ENCODE measurements around the gene UIMC1.

UIMC1 gene

DNA sequence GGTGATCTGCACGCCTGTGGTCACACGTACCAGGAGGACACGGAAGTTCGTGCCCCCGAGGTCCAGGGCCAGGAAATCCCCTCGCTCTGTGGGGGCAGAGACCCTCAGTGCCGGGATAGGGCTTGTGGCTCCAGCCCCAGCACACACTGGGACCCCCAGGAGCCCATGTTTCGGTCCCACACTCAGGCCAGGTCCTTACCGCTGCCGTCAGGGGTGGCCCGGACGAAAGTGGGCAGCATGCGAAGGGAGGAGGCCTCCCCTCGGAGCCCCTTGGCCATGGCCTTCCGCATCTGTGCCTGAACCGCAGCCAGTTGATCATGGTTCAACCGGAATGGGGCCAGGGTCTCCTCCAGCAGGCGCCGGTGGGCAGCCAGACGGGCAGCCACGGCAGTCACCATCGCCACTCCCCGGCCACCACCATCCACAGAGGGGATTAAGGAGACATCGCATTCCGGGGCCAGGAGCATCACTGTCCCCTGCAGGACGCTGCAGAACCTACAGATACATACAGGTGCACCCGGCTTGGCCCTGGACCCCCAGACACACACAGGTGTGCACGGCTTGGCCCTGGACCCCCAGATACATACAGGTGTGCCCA is 119.2 kb downstream of the UIMC1 start:
- Mint-ChIP-seq H3K36me3 (ENCODE audit: low read depth) (no peaks in the 10 kb centered on the region), H3K4me3 (no peak overlapping the region), H3K9me3 (no peaks in the 10 kb centered on the region), H3K27me3 (ENCODE audit: low read depth) (peaks cover 2% of the 10 kb centered on the region), H3K4me1 (ENCODE audit: low read depth) (no peaks in the 10 kb centered on the region), H3K27ac (no peak overlapping the region)
- no peak for DNase-seq (ENCODE audit: low spot score)

DNA sequence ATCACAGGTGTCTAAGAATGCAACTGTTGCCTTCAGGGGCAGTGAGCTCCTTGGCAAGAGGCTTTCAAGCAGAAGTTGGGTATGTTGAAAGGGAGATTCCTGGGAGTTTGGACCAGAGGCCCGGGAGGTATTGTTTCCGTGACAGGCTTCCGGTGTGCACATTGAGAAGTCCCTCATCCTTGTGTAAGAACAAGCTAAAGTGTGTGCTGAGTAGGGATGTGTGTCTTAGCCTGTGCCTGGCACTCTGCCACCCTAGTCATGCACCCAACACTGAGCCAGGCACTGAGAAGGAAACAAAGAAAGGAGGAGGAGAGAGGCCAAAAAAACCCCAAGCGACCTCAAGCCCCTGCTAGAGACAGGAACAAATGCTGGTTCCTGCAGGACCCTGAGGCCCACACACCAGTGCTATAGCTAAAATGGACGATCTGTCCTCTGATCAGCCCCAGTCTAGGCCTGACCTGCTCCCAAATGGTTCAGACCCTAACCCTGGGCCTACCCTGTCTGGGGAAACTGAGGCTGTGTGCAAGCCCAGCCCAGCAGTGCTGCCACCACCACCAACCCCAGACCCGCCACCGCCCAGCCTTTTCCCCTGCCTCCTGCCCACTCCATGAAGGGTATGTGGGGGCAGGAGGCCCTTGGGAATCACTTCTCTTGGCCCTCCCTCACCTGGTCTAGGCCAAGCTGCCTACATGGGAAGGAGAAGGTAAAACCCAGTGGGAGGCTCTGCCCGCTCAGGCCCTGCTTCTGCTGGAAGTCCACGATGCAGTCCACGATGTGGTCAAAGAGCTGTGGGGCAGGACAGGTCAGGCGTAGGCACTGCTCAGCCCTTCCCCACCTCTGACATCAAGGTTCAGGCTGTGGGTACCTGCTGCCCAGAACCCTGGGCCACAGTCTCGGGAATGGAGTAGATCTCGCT is 120.0 kb downstream of the UIMC1 start:
- Mint-ChIP-seq H3K36me3 (ENCODE audit: low read depth) (no peaks in the 10 kb centered on the region), H3K27ac (no peak overlapping the region), H3K4me3 (no peak overlapping the region), H3K9me3 (no peaks in the 10 kb centered on the region), H3K27me3 (ENCODE audit: low read depth) (peaks cover 2% of the 10 kb centered on the region), H3K4me1 (ENCODE audit: low read depth) (no peaks in the 10 kb centered on the region)
- no peak for DNase-seq (ENCODE audit: low spot score)

DNA sequence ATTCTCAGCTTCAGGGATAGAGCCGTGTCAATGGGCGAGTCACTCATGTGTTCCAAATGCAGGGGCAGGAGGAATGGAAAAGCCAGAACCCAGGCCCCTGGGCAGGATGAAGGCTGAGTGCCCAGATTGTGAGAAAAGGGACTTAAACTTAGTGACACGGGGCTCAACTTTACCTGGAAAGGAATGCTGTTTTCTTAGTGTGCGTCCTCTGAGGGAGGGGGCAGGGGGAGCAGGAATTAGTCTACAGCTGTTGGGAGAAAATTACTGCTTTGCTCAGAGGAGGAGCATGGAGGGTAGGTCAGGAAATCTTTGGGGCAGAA is 122.0 kb downstream of the UIMC1 start:
- Mint-ChIP-seq H3K4me1 (ENCODE audit: low read depth) (no peaks in the 10 kb centered on the region), H3K9me3 (no peaks in the 10 kb centered on the region), H3K4me3 (no peak overlapping the region), H3K36me3 (ENCODE audit: low read depth) (no peaks in the 10 kb centered on the region), H3K27me3 (ENCODE audit: low read depth) (no peaks in the 10 kb centered on the region), H3K27ac (no peak overlapping the region)
- DNase-seq (ENCODE audit: low spot score): no peak

DNA sequence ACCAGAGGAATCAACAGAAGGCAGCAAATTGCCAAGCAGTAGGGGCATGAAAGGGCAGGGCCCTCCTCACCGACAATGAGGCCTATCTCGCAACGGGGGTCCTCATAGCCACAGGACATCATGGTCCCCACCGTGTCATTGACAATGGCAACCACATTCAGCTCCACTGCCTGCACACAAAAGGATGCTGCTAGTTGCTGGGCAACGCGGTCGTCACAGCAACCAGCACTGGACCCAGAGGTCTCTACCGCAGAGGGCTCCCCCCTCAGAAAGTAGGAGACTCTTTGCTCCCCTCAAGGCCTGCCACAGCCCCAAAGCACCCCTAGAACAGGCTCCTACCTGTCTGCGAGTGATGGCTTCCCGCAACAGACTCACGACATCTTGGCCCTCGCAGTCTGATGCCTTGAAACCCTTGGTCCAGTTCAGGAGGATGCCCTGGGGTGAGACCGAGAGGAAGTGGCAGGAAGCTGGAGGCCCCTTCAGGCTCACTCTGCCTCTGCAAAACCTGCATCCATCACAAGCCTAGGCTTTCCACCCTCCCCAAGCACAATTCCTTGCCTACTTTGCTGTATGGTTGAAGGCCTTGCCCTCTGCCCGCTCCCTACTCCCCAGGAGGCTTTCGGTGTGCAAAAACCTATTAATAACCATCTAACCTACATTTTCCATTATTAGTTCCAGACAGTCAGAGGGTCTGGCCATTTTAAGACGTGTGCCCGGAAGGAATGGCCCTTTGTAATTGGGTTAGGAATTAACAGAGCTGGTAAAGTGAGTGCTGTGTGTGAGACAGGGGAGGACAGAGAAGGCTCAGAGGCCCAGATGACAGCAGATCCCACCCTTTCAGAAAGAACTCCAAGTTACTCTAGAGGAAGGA is 122.6 kb downstream of the UIMC1 start:
- Mint-ChIP-seq H3K4me3 (no peak overlapping the region), H3K9me3 (no peaks in the 10 kb centered on the region), H3K4me1 (ENCODE audit: low read depth) (no peaks in the 10 kb centered on the region), H3K27ac (no peak overlapping the region), H3K27me3 (ENCODE audit: low read depth) (no peaks in the 10 kb centered on the region), H3K36me3 (ENCODE audit: low read depth) (no peaks in the 10 kb centered on the region)
- no peak for DNase-seq (ENCODE audit: low spot score)

DNA sequence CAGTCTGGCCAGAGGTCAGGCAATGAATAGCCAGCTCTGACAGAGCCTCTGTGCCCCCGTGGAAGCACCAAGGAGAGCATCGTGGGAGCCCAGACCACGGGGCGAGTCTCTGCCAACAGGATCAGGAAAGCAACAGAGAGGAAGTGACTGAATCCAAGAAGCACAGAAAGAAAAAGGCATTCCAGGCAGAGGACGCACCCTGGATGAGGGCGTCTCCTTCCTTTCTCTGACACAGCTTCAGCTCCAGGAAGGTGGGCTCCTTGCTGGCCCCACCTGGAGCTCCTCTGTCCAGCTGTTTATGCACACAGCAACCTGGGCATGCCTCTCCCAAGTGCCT is 124.0 kb downstream of the UIMC1 start:
- Mint-ChIP-seq H3K27ac (no peak overlapping the region), H3K27me3 (ENCODE audit: low read depth) (no peaks in the 10 kb centered on the region), H3K36me3 (ENCODE audit: low read depth) (no peaks in the 10 kb centered on the region), H3K4me3 (no peak overlapping the region), H3K4me1 (ENCODE audit: low read depth) (no peaks in the 10 kb centered on the region), H3K9me3 (no peaks in the 10 kb centered on the region)
- no peak for DNase-seq (ENCODE audit: low spot score)

DNA sequence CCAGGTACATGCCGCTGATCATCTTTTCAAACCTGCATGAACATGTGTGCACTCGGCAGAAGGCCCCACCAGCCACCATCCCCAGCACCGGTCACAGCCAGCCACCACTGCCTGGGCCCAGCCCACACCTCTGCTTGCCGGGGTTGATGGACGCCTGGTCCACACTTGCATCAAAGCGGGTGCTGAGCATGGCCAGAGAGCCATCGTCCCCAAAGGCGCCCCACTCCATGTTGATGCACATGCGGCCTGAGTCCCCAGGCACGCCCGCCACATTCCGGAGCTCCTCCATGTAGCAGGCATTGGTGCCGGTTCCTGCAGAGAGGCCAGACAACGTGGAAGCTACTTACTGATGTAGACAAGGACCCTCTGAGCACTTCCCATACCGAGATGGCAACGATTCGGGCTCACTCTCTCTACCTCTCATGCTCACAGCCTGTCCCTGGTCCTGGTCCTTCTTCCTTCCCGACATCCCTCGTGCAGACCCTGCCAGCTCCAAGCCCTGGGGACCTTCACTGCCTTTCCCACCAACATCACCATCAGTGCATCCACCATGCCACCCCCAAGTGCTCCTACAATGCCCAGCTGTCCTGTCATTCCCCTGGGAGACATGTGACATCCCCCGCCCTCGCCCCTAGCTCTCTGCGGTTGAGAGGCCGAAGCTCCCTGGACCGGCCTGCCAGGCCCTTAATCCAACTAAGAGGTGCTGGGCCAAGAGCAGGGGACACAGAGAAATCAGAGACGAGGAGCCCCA is 124.6 kb downstream of the UIMC1 start:
- DNase-seq (ENCODE audit: low spot score): no peak
- no peaks in the 10 kb centered on the region for H3K9me3 Mint-ChIP-seq
- no peaks in the 10 kb centered on the region for H3K36me3 Mint-ChIP-seq (ENCODE audit: low read depth)
- H3K4me3 Mint-ChIP-seq: no peak overlapping the region
- no peak overlapping the region for H3K27ac Mint-ChIP-seq
- no peaks in the 10 kb centered on the region for H3K27me3 Mint-ChIP-seq (ENCODE audit: low read depth)
- H3K4me1 Mint-ChIP-seq (ENCODE audit: low read depth): no peaks in the 10 kb centered on the region

DNA sequence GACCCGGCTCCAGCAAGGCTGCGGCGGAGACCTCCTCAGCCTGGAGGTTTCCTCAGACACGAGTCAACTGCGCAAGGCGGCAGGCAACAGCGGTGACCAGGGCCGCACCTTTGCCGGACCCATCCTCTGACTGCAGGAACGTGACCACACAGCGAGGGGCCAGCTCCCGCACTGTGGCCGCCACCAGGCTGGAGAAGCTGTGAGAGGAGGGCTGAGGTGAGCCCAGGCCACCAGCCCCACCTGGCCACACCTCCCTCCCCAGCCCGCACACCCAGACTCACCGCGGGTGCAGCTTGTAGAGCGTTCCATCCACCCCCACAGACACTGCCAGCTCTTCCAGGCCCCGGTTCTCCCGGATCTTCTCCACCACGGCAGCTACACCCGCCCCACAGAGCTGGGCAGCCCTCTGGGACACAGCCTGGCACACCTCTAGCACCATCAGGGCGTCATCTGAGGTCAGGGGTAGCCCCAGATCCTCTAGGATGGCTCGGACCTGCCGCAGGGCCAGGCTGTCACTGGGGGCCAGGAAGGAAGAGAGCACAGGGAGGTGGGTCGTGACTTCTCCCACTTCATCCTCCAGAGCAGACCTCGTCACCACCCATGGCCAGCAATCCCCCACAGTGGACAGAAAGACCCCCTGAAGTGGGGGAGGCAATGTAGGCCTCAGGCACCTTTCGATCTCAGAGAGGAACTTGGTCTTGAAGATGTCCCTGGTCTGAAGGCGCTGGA is 125.4 kb downstream of the UIMC1 start:
- H3K9me3 Mint-ChIP-seq: no peaks in the 10 kb centered on the region
- no peaks in the 10 kb centered on the region for H3K36me3 Mint-ChIP-seq (ENCODE audit: low read depth)
- DNase-seq (ENCODE audit: low spot score): no peak
- no peak overlapping the region for H3K27ac Mint-ChIP-seq
- no peak overlapping the region for H3K4me3 Mint-ChIP-seq
- peaks cover 3% of the 10 kb centered on the region for H3K27me3 Mint-ChIP-seq (ENCODE audit: low read depth)
- no peaks in the 10 kb centered on the region for H3K4me1 Mint-ChIP-seq (ENCODE audit: low read depth)

DNA sequence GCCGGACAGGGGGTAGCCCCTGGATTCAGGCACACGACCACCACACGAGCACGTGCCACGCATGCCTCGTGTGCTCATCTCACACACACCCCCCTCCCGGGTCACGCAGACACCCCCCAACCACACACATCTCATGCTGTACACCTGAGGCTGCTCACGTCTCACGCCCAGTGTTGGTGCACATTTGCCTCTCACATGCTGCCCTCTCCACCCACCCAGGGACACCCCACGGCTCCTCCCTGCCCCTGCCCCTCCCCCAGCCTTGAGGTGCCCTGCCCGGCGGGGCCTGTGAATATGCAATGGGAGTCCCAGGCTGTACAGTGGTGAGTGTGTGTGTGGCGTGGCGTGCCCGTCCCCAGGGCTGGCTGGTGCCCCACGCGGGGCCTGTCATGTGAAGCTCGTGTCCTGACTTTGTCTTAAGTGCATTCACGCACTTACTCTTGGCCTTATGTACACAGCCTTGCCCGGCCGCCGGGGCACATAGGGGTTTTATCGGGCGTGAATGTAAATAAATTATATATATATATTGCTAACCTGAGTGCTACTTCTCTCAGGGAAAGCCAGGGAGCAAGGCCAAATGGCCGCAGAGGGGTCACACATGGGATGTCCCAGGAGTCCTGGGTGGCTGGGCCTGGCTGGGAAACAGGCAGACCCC is 126.1 kb downstream of the UIMC1 start:
- H3K4me1 Mint-ChIP-seq (ENCODE audit: low read depth): no peaks in the 10 kb centered on the region
- H3K27ac Mint-ChIP-seq: no peak overlapping the region
- DNase-seq (ENCODE audit: low spot score): no peak
- H3K27me3 Mint-ChIP-seq (ENCODE audit: low read depth): peaks cover 9% of the 10 kb centered on the region
- no peaks in the 10 kb centered on the region for H3K36me3 Mint-ChIP-seq (ENCODE audit: low read depth)
- H3K9me3 Mint-ChIP-seq: no peaks in the 10 kb centered on the region
- H3K4me3 Mint-ChIP-seq: no peak overlapping the region

DNA sequence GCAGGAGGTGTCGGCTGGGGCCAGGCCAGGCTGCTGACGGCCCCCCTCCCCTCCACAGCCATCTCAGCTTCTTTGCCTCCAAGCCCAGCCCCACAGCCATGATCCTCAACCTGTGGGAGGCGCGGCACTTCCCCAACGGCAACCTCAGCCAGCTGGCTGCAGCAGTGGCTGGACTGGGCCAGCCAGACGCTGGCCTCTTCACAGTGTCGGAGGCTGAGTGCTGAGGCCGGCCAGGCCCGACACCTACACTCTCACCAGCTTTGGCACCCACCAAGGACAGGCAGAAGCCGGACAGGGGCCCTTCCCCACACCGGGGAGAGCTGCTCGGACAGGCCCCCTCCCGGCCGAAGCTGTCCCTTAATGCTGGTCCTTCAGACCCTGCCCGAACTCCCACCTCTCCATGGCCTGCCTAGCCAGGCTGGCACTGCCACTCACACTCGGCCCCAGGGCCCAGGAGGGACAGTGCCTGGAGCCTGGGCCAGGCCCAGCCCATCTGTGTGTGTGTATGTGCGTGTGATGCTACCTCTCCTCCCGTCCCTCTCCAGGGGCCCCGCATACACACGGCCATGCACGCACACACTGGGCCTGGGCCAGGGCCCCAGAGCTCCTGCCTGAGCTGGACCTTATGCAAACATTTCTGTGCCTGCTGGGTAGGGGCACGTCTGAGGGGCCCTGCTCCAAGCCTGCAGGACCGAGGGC is 126.8 kb downstream of the UIMC1 start:
- H3K9me3 Mint-ChIP-seq: no peaks in the 10 kb centered on the region
- peaks cover 15% of the 10 kb centered on the region for H3K27me3 Mint-ChIP-seq (ENCODE audit: low read depth)
- no peaks in the 10 kb centered on the region for H3K4me1 Mint-ChIP-seq (ENCODE audit: low read depth)
- no peak overlapping the region for H3K27ac Mint-ChIP-seq
- DNase-seq (ENCODE audit: low spot score): no peak
- H3K4me3 Mint-ChIP-seq: no peak overlapping the region
- no peaks in the 10 kb centered on the region for H3K36me3 Mint-ChIP-seq (ENCODE audit: low read depth)

DNA sequence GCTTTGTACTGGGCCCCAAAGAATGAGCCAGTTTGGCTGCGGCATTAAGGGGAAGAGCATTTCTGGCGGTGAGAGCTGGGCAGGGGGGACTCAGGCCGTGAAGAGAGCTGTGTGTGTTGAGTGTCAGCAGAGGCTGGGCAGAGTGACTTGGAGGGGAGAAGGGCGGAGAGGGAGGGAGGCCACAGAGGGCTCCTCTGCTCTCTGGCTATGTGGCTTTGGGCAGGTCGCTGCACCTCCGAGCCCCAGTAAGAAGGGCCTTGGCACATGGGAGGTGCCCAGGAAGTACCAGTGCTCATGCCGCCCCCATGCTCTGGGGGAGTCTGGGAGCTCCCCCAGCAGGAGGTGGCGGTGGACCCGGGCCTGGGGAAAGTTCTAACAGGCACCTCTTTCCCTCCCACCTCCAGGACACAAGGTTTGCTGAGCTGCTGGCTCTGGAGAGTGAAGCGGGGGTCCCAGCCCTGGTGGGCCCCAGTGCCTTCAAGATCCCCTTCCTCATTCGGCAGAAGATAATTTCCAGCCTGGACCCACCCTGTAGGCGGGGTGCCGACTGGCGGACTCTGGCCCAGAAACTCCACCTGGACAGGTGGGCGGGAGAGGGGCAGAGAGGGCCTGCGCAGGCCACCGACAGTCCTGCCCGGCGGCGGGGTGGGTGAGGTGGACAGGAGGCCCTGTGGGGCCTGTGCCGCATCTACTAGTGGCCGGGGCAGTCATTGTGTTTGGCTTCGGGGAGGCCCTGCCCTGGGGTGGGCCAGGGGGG is 127.5 kb downstream of the UIMC1 start:
- no peaks in the 10 kb centered on the region for H3K36me3 Mint-ChIP-seq (ENCODE audit: low read depth)
- H3K4me1 Mint-ChIP-seq (ENCODE audit: low read depth): no peaks in the 10 kb centered on the region
- H3K4me3 Mint-ChIP-seq: no peak overlapping the region
- peaks cover 15% of the 10 kb centered on the region for H3K27me3 Mint-ChIP-seq (ENCODE audit: low read depth)
- H3K9me3 Mint-ChIP-seq: no peaks in the 10 kb centered on the region
- no peak overlapping the region for H3K27ac Mint-ChIP-seq
- DNase-seq (ENCODE audit: low spot score): no peak

DNA sequence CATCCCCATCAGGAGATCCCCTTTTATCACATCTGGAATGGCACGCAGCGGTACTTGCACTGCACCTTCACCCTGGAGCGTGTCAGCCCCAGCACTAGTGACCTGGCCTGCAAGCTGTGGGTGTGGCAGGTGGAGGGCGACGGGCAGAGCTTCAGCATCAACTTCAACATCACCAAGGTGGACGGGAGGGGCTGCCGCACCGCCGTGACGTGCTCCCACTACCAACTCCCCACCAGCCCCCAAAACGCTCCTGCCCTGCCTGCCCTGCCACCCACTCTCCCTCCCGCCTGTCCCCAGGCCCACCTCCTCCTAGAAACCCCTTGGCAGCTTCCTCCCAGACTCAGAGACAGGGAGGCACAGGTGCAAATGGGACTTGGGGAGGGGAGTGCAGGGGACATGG is 128.1 kb downstream of the UIMC1 start:
- no peaks in the 10 kb centered on the region for H3K4me1 Mint-ChIP-seq (ENCODE audit: low read depth)
- H3K36me3 Mint-ChIP-seq (ENCODE audit: low read depth): no peaks in the 10 kb centered on the region
- H3K4me3 Mint-ChIP-seq: no peak overlapping the region
- no peaks in the 10 kb centered on the region for H3K9me3 Mint-ChIP-seq
- no peak overlapping the region for H3K27ac Mint-ChIP-seq
- DNase-seq (ENCODE audit: low spot score): no peak
- H3K27me3 Mint-ChIP-seq (ENCODE audit: low read depth): peaks cover 15% of the 10 kb centered on the region

DNA sequence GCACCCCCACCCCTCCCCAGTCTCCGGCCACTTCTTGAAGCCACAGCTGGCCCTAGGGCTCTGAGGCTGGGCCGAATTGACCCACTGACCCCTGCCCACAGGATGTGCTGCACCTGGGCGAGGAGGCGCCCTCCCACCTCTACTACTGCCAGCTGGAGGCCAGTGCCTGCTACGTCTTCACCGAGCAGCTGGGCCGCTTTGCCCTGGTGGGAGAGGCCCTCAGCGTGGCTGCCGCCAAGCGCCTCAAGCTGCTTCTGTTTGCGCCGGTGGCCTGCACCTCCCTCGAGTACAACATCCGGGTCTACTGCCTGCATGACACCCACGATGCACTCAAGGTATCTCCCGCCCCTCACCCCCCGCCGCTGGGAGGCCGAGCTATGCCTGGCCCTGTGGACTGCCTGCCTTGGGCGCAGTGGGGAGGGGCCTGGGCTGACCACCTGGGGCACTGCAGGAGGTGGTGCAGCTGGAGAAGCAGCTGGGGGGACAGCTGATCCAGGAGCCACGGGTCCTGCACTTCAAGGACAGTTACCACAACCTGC is 128.7 kb downstream of the UIMC1 start:
- no peak overlapping the region for H3K4me3 Mint-ChIP-seq
- DNase-seq (ENCODE audit: low spot score): no peak
- H3K27me3 Mint-ChIP-seq (ENCODE audit: low read depth): peaks cover 15% of the 10 kb centered on the region
- H3K4me1 Mint-ChIP-seq (ENCODE audit: low read depth): no peaks in the 10 kb centered on the region
- peaks cover 5% of the 10 kb centered on the region for H3K9me3 Mint-ChIP-seq
- no peaks in the 10 kb centered on the region for H3K36me3 Mint-ChIP-seq (ENCODE audit: low read depth)
- no peak overlapping the region for H3K27ac Mint-ChIP-seq

Data from T-helper 2 cell treated with Interferon-gamma antibody and Interleukin-4, amounts not matched to agents 5 μg/mL and 100 μg/mL, for 36 hours (primary cell).